GM18520 (cell line): ENCODE results near the gene CA10.

Source experiments
- ATAC-seq: cut with Tn5 transposase; IDR thresholded peaks from one replicate; pipeline ENCODE4 v1.9.1; 2021; ENCODE audit not compliant: unreplicated experiment

Gene CA10

DNA sequence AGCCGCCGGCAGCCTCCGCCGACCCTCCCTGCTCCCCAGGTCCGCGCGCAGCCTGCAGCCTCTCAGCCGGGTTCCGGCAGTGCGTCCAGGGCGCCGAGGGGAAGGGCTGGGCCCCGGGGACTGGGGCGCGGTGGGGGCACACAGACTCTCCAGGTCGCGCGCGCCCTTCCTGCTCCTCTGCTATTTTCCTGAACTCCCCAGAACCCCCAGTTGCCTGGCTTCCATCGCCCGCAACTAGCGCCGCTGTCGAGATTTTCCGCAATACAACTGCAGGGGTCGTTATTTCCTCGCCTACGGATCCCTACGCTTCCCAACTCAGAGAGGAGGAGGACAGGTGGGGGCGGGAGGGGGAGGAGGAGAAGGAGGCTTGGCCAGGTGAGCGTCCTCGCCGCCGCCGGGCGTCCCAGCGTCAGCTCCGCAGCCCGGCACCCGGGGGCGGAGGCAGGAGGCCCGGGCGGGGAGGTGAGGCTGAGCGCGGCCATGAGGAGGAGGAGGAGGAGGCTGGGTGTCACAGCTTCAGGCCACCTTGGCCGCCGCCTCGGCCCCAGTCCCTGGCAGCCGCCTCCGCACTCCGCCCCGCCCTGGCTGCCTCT, at the start of gene CA10:
CA10 (minus strand) TSS at position 265 of the 593 bp plus-strand sequence.
- no peak for ATAC-seq

DNA sequence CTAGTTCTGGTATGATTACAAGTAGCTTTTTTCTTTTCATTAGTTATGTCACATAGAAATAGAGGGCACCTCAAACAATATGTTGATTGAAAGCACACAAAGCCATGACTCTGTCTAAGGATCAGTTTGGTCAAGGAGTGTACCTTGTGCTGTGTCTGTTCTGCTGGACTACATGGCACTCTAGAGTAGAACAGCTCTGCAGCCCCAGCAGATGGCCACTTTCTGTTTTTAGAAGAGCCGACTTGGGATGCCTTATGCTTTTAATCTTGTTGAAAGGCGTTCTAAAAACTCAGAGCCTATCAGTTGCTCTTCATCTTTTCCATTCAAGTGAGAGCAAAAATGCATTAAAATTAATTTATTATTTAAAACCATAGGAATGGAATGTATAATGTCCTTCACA, 49.3 kb upstream of the CA10 start:
- no peak for ATAC-seq

DNA sequence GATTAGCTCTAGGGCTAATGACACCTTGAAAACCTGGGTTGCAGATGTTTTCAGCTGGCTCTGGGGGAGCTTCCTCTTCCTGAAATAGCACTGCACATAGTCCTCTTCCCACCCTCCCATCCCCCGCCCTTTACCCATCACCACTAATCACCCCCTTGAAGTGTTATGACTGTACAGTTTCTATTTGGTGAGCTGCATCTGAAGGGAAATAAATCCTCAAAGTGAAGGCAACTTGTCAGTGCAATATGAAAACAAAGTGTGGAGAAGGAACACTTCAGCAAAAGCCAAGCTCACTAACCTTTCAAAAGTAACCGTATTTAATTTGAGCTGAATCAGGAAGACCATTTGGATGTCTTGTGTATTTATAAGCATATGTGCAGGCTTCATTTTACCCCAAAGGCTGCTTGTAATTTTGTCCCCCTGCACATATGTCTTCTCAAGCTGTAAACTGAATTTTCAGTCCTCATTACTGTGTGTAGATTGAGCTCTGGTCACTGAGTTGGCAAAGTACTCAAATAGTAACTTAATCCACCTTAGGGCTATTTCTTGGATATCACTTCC, 44.1 kb upstream of the CA10 start:
- ATAC-seq, result no peak

DNA sequence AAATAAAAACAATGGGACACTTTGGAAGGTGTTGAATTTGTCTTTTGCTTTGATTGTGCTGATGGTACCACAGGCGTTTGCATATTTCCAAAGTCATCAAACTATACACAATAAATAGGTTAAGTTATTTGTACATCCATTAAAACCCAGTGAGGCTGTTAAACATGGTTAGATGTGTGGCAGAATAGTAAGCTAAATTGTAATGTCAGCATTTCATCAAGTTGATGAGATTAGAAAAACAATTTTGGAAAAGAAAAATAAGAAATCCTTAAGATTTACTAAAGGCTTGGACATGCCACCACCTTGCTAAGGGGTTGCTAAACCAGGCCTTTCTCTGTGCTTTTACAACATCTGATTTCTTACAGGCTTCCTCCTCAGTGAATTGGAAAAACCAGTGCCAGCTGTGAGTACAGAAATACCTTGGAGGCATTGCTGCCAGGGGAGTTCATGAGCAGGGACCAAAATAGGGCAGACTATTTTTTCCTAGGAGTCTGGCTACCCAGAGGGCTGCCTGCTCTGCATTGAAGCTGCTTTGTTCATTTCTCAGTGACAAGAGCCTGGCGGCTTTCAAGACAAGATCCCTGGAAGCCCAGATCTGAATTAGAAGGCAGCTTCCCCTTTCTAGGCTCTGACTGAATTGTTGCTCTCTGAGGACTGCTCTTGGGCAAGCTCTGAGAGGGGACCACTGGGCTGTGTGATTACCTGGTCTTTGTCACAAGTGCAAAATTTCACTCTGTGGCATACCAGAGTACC, 43.4 kb upstream of the CA10 start:
- ATAC-seq, result no peak

DNA sequence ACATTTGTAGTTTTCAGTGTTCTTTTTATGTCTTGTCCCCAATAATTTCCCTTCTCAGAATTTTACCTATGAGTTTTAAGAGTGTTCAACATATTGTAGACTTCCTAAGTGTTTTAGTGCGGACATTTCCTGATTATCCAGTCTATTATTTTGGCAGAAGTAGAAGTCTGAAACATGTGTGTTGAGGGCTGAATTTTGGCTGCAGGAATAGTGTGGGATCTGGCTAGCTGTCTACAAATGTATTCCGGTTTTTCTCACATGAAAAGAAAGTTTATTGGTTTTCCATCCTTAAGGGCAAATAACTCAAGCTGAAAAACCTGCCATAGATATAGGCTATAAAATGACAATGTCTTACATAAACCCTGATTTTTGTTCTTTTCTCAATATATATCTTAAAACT, 33.0 kb upstream of the CA10 start:
- ATAC-seq, result no peak

DNA sequence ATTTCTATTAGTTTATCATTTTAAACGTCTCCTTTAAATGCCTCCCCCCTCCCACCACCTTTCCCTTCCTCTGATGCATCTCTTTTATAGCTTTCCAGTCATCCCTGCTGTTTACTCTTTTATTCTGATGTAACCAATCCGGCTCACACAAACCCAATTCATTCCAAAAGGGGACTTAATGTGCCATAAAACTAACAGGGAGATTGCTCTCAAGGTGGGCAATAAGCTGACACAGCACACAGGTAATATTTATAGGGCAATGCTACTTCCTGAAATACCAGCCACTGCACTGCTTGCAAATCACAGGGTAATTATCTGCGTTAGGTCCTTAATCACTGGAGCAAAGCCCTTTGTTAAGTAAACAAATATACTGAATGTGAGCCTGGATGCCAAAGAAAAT, 23.3 kb upstream of the CA10 start:
- ATAC-seq, result no peak

DNA sequence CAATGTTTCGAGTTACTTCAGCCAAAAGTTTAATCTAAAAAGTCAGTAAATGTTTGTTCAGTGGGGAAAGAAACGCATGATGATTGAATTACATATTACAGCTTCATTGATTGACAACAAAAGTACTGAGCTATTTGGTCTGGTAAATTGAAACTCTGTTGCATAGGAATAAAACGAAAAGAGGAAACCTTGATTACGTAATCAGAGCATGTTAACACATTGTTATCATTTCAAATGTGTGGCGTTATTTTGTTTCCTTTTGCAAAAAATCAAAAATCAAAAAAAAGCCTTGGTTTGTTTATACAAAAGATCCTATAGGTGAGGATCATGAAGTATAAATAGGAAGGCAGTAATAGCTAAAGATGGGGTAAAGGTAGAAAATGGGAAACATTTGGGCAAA, 19.5 kb upstream of the CA10 start:
- no peak for ATAC-seq

DNA sequence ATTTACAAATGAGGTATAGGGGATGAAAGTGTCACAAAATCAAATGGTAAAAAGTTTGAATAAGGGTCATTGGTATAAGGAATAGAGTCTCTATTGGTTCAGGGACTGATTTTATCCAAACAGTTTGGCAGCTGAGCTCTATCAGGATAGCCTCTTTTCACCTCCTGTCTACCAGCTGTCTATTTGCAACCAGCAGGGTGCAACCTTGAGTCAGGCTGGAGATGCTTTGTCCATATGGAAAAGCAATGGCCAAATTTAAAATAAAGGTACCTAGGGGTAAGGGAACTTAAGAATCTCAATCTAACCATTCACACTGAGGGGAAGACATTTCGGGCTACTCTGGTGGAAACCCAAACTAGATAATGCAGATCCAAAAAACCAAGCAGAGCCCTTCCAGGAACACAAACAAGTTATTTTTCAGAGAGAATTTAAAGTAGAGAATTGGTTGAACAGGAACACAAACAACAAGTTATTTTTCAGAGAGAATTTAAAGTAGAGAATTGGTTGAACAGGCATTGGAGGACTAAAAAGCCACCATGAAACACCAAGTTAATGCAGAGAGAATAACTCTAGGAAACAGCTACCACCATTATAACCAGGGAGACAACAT, 12.6 kb upstream of the CA10 start:
- no peak for ATAC-seq

DNA sequence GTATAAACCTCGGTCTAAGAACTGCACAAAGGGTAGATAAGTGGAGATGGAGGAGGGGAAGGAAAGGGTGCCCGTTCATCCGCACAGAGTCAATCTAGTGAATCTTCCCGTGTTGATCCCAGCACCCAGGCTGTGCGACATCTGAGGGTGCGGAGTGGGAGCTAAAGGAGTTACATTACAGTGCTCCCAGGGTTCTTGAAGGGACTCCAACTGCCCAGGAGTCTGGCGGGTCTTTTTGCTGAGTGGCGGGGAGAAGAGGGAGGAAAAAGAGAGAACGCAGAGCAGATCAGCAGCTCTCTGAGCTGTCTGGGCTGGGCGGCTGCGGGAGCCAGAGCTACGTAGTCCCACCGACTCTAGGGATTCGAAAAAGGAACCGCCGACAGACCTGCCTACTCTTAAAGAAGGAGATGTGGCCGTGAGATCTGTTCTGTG, 1.6 kb upstream of the CA10 start:
- no peak for ATAC-seq

DNA sequence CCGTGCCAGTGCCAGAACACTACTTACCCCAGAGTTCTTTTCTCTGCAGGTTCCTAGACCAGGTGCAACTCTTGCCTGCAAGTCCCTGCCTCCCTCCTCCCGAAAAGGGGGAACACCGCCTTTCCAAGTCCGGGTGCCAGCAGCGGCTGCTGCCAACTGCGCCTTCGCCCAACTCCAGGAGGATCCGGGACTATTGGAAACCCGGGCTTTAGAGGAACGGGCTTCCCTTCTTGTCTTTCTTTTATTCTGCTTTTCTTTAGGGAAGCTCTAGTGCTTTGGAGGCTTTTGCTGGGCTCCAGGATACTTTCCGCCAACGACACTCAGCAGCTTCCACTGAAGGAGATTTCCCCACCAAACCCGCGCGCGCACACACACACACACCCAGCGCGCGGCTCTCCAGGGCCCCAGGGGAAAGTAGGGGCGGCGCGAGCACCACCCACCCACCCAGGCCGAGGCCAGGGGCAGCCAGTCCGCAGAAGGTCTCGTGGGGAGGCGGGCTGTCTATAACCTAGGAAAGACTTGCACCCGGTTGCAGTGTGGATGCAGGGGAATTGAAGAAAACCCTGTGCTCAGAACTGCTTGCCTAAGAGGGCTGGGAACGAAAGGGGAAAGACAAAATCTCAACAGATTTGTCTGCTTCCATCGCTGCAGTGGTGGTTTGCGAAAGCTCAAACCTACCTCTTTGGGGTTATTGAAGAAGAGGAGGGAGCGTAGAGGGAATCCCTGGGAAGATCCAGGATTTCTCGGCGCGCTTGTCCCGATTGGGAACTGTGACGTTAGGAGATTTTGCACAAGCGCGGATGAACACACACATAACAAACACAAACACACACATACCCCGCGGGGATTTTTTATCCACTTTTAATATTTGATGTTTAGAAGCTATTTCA, 977 bp upstream of the CA10 start:
- ATAC-seq, result no peak

DNA sequence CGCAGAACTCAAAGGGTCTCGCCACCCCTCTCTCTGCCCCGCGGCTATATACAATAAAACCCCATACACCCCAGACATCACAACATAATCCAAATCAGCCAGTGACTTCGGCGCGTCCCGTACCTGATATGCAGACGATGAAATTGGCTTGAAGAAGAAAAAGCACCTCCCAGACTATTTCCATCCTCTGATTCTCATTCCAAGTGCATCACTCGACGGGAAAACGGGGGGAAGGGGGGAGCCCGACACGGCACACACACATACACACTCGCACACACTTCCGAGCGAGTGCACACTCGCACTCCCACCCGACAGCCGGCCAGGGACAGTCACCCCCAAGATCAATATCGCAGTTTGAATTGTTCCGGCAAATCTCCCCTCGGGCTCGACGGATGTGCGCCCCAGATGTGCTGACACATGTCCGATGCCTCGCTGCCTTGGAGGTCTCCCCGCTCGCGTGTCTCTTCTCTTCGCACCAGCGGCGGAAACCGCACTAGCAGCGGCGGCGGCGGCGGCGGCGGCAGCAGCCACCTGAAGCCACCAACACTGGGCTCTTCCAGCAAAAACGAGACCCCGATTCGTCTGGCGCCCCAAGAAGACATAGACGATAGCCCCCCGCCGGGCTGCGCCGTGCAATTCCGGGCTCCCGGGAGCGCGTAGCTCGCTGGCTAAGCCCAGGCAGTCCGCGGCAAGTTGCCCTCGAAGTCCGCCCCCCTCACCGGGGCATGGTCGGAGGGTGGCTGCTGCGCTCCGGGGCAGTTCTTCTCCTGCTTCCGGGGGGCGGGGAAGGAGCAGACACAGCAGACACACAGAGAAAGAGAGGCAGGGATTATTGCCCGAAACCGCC, 688 bp downstream of the CA10 start:
- ATAC-seq, result no peak

DNA sequence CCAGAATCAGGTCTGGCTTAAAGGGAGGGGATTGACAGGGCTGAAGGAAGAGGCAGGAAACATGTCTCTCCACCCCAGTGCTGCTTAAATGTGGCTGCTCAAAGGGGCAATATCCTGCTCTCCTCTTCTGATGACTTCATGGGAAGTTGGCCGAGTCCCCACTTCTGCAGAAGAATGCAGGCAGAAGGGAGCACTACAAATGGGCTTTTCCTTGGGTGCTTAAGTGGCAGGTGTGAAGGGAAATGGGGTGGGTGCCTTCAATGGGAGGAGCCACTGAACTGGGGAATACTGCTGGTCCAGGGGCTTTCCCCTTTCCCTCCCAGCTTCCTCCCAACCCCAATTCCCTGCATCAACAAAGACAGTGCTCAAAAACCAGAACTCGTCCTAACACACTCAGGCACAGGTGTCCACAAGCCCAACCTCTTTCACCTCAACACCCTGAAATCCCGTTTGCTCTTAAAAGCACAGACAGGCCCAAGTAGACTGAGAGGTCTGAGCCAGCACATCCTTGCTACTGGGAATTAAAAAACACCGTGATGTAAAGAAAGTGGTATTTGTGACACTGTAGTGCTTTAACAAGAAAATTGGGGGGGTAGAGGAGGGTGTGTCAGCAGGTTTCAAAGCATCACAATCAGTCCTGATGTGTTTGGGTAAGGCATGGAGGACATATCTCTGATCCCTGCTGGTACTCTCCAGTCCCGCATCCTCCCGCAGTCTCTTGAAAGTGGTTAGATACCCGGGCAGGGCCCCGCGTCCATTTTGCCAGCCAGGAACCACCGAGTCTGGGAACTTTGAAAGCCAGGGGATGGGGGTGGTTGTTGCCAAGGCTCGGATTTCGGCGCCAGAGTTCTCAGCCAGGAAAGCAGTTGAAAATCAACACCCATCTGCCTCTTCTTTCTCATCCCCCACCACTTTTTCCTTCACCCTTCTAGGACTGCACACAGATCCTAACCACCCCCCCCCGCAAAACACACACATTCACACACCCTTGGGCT, 1.6 kb downstream of the CA10 start:
- no peak for ATAC-seq

DNA sequence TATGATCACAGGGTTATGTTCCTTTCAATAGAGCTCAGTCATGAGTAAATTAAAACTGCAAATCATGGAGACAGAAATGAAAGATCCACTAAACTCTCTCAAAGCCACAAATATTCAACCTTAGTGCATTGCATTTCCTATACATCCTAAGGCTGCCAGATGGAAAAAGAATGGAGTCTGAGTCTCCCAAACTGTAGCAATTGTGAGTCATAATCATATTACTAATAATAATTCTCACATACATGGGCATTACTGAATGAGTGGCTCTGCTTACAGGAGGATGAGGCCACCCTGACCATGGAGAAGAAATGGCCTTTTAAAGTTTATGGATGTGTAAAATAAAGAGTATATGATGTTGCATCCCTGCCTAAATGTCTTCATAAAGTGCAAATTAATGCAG, 3.2 kb downstream of the CA10 start:
- no peak for ATAC-seq

DNA sequence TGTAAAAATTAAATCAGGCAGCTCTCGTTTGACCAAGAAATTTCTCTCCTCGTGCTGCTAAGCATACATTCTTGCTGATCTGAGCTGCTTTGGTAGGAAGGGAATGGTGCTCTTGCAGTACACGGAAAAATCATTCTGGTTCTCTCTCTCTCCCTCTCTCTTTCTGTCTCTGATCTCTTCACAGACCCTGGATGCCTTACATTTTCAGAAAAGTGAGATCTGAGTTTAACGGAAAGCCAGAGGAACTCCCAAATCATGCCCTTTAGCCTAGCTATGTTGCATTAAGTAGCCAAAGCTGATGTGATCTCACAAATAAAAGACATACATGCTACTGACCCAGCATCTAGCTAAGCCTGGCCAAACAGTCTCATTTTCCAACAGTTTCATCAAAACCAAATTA, 4.0 kb downstream of the CA10 start:
- ATAC-seq, result no peak

DNA sequence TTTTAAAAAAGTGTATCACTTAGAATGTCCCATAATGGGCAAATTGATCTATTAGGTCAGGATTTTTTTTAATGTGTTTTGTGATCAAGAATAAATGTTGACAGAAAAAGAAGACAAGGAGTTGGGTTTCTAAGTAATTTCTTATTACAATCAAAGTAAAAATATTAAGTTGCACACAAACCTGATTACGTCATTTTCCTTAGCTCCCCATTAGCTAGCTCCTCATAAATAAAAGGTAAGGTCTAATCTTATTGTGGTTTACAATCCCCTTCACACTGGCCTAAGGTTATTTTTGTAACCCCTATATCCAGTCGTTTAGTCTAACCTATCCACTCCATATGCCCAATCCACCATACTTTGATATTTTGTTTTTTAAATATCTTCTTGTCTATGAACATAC, 7.6 kb downstream of the CA10 start:
- no peak for ATAC-seq

DNA sequence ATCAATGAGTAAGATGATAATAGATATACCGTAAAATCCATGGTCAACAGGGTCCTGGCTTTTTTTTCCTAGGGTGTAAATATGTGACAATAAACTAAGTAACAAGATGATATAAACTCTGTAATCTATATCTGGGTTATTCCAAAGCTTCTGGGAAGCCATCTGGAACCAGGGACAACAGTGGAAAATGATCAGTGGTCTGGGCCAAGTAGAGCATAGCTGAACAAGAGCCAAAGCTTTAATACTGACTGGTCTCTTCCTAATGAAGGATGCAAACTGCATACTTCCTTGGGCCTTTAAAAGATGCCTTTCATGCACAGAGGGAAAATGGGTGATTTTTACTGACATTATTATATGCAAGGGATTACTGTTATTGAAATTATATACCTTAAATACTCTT, 8.9 kb downstream of the CA10 start:
- ATAC-seq, result no peak

DNA sequence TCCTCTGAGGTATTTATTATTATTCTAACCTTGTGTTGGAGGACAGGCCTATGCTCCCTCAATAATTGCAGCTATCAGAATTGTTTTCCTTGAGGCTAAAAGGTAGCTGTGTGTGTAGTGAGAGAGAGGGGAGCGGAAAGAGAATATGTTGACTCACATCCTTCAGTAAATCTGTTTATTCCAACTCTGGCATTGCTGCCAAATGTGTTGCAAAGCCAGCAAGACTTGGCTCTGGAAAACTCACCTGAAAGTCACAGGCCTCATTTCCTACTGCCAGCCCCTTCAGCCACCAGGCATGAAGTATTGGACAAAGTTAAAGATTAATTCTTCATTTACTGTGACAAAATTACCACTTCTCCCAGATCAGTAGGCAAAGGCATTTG, 9.6 kb downstream of the CA10 start:
- ATAC-seq, result no peak

DNA sequence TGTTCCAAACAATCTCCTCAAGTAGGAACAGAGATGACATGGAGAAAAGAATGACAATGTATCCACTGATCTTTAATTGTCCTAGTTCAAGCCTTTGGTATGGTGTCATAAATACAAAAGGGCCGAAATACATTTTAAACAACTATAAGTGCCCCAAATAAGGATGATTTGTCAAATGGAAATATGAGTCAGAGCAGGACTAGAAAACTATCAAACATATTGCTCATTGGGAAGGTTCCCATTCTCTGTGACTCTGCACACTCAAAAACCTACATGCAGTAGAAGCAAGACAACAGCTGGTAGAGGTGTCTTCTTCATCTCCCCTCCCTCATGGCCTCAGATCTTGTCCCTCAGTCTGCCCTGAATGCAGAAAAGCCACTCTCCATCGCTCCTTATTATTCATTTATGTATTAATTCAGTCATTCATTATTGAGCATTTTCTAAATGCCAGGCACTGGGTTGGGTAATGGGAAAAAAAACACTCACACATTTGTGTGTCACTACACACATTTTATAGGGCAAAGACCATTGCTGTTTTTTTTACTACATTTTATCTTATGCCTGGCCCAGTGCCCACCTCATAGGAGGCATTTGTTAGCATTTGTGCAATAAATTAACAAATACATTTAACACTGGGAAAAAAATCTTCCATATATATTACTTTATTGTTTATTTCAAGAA, 10.1 kb downstream of the CA10 start:
- no peak for ATAC-seq

DNA sequence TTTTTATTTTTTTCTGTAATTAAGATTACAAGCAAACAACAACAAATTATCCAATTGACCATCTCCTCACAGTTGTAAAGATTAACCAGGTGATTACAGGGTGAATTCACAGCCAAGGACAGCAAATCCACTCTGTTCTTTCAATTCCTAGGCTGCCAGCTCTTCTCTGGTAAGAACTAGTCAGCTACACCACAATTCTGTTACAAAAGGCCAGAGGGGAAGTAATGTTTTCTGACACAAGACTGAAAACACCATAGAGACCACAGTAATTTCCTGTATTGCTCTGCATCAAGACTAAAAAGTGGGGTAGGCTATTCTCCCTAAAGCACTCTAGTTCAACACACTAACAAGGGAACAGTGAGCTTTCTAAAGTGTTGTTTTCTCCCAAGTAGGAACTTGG, 10.6 kb downstream of the CA10 start:
- peak; percentile 40 for ATAC-seq
